GM12872 (cell line): Measurements from ENCODE around the gene KCNJ9.

Experiments
- CTCF ChIP-seq: IDR thresholded peaks from 3 replicates; pipeline ENCODE4 v1.5.1; 2011; ENCODE audit warnings: low read depth, mild to moderate bottlenecking, low read length, moderate library complexity; ENCODE audit not compliant: insufficient read depth

KCNJ9 gene

GRCh38 chr1:160078512-160079195 lies 2.7 kb upstream of the KCNJ9 start:
- TF ChIP-seq CTCF = peak; percentile 90

GRCh38 chr1:160079448-160079847 lies 1.9 kb upstream of the KCNJ9 start:
- no peak for TF ChIP-seq CTCF

GRCh38 chr1:160080381-160081100 lies 797 bp upstream of the KCNJ9 start:
- no peak for TF ChIP-seq CTCF

- no peak for TF ChIP-seq CTCF
Observed at GRCh38 chr1:160082487-160082886, 1.1 kb downstream of the KCNJ9 start.

- no peak for TF ChIP-seq CTCF
Observed at GRCh38 chr1:160082926-160083325, 1.6 kb downstream of the KCNJ9 start.

- TF ChIP-seq CTCF = peak; percentile 93
Observed at GRCh38 chr1:160083968-160084770, 2.8 kb downstream of the KCNJ9 start.

- no peak for TF ChIP-seq CTCF
Observed at GRCh38 chr1:160084771-160085321, 3.5 kb downstream of the KCNJ9 start.
